ENCODE data around the gene ACVR2A. TPM values are rescaled to one million over a fixed set of nuclear protein-coding genes. Genes with fewer than 3 reads are reported as not detected.

ACVR2A gene
- total RNA-seq, 1 experiment from 2014 or later, result 15.7 TPM

GRCh38 chr2:147863835-147864234, 19.0 kb downstream of the ACVR2A start:
- H3K9me3 ChIP-seq, result no peaks in the 10 kb centered on the region
- no peak overlapping the region for H3K4me3 ChIP-seq (ENCODE audit: low read depth, low read length)
- Mint-ChIP-seq H3K27ac (ENCODE audit: unreplicated experiment) (no peak overlapping the region), H3K9me3 (ENCODE audit: unreplicated experiment) (no peaks in the 10 kb centered on the region), H3K27me3 (ENCODE audit: insufficient read depth, unreplicated experiment) (no peaks in the 10 kb centered on the region), H3K4me3 (ENCODE audit: unreplicated experiment) (no peak overlapping the region), H3K36me3 (ENCODE audit: insufficient read depth, unreplicated experiment) (no peaks in the 10 kb centered on the region), H3K4me1 (ENCODE audit: low read depth, unreplicated experiment) (peaks cover 6% of the 10 kb centered on the region)
- no peaks in the 10 kb centered on the region for H3K27me3 ChIP-seq (replicated peaks; ENCODE audit: control insufficient read depth, insufficient read depth, low read length)
- intact Hi-C loops (cut with micrococcal nuclease; ENCODE audit: unreplicated experiment), result no loop called here
- peaks cover 5% of the 10 kb centered on the region; the same call in 1 of the 2 replicates for H3K4me1 ChIP-seq
- ChIA-PET POLR2A (no interaction called here), CTCF (no interaction called here)
- no peaks in the 10 kb centered on the region for H3K36me3 ChIP-seq (ENCODE audit: control insufficient read depth, insufficient read depth, low read length)
- no peak for TF ChIP-seq CTCF (IDR thresholded peaks at IDR 0.05; ENCODE audit: insufficient read depth in 1 of 2, low read depth in 1 of 2, low read length in 1 of 2, severe bottlenecking in 1 of 2, unreplicated experiment in 1 of 2)
- BruUV-seq (replicated peaks), result no TSS peak
- no peak for DNase-seq

DNA sequence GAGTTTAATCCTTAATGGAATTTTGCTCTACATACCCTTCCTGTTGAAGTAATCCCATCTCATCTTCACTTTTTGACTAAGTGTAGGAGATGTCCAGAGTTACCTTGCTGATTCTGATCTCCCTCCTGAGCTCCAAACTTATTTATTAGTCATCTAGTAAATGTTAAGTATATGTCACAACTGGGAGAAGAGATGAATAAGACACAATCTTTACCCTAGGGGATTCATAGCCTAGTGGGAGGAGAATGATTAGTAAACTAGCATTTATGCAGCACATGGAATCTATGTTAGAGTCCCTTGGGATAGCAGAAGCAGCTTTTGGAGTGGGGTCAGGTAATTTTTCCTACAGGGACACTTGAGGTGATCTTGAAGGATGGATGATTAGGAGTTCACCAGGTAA, 20.7 kb downstream of the ACVR2A start:
- no peaks in the 10 kb centered on the region for H3K36me3 ChIP-seq (ENCODE audit: control insufficient read depth, insufficient read depth, low read length)
- DNase-seq, result no peak
- Mint-ChIP-seq H3K4me3 (ENCODE audit: unreplicated experiment) (no peak overlapping the region), H3K4me1 (ENCODE audit: low read depth, unreplicated experiment) (no peaks in the 10 kb centered on the region), H3K9me3 (ENCODE audit: unreplicated experiment) (no peaks in the 10 kb centered on the region), H3K36me3 (ENCODE audit: insufficient read depth, unreplicated experiment) (no peaks in the 10 kb centered on the region), H3K27me3 (ENCODE audit: insufficient read depth, unreplicated experiment) (no peaks in the 10 kb centered on the region), H3K27ac (ENCODE audit: unreplicated experiment) (no peak overlapping the region)
- TF ChIP-seq CTCF (IDR thresholded peaks at IDR 0.05; ENCODE audit: insufficient read depth in 1 of 2, low read depth in 1 of 2, low read length in 1 of 2, severe bottlenecking in 1 of 2, unreplicated experiment in 1 of 2), result no peak
- H3K27me3 ChIP-seq (replicated peaks; ENCODE audit: control insufficient read depth, insufficient read depth, low read length), result no peaks in the 10 kb centered on the region
- no TSS peak for BruUV-seq (replicated peaks)
- ChIA-PET CTCF (no interaction called here), POLR2A (no interaction called here)
- H3K4me3 ChIP-seq (ENCODE audit: low read depth, low read length), result no peak overlapping the region
- H3K9me3 ChIP-seq, result no peaks in the 10 kb centered on the region
- intact Hi-C loops (cut with micrococcal nuclease; ENCODE audit: unreplicated experiment), result no loop called here
- peaks cover 5% of the 10 kb centered on the region; the same call in 1 of the 2 replicates for H3K4me1 ChIP-seq

DNA sequence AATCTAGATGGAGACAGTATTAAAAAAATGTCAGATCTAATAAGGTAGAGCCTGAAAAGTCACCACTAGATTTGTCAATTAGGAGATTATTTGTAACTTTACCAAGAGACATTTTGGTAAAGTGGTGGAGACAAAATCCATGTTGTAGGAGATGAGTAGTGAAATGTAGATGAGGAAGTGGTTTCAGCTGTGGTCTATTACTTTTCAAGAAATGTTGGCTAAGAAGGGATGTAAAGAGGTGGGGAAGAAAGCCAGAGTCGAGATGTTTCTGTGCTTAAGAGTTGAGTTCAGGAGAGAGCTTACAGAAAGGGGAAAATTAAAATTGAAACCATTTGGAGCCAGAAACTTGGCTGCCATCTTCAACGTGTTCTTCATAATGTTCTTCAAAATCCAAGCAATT, 22.2 kb downstream of the ACVR2A start:
- BruUV-seq (replicated peaks), result no TSS peak
- POLR2A ChIA-PET, result no interaction called here

More for the DNA sequence above, 22.2 kb downstream of the ACVR2A start:
- peaks cover 5% of the 10 kb centered on the region; the same call in 1 of the 2 replicates for H3K4me1 ChIP-seq
- H3K36me3 ChIP-seq (ENCODE audit: control insufficient read depth, insufficient read depth, low read length), result no peaks in the 10 kb centered on the region
- no peaks in the 10 kb centered on the region for H3K27me3 ChIP-seq (replicated peaks; ENCODE audit: control insufficient read depth, insufficient read depth, low read length)
- CTCF ChIA-PET, result no interaction called here
- Mint-ChIP-seq H3K36me3 (ENCODE audit: insufficient read depth, unreplicated experiment) (no peaks in the 10 kb centered on the region), H3K9me3 (ENCODE audit: unreplicated experiment) (no peaks in the 10 kb centered on the region), H3K27ac (ENCODE audit: unreplicated experiment) (no peak overlapping the region), H3K4me3 (ENCODE audit: unreplicated experiment) (no peak overlapping the region), H3K27me3 (ENCODE audit: insufficient read depth, unreplicated experiment) (no peaks in the 10 kb centered on the region), H3K4me1 (ENCODE audit: low read depth, unreplicated experiment) (no peaks in the 10 kb centered on the region)
- no peak for DNase-seq
- H3K9me3 ChIP-seq, result no peaks in the 10 kb centered on the region
- intact Hi-C loops (cut with micrococcal nuclease; ENCODE audit: unreplicated experiment), result no loop called here
- TF ChIP-seq CTCF (IDR thresholded peaks at IDR 0.05; ENCODE audit: insufficient read depth in 1 of 2, low read depth in 1 of 2, low read length in 1 of 2, severe bottlenecking in 1 of 2, unreplicated experiment in 1 of 2), result no peak
- H3K4me3 ChIP-seq (ENCODE audit: low read depth, low read length), result no peak overlapping the region
